Gastrocnemius medialis (tissue), 4 donors: ENCODE data around the gene RBBP8NL. TPM values are rescaled to one million over a fixed set of nuclear protein-coding genes. Genes with fewer than 3 reads are reported as not detected.
A peak's percentile ranks its signal among the peaks of the same experiment; 100 is the strongest.

Experiments used
- ATAC-seq, 2 donors: fragments of 150-250 bp; one replicate each; pipeline ENCODE4 v1.9.1; 2016
- DNase-seq, 2 donors: peaks; one replicate each; pipeline ENCODE4 v3.0.0-alpha.2; 2019
- H3K27ac ChIP-seq, 4 donors: fragments of 200-600 bp; sonication (generic); 1 replicate in 1 of 4; 2 replicates in 3 of 4; pipeline ENCODE4 v1.5.1; 2016 to 2018; ENCODE audit warnings: mild to moderate bottlenecking in 2 of 4, moderate library complexity in 1 of 4
- H3K27me3 ChIP-seq, 3 donors: fragments of 200-600 bp; sonication (generic) in 2 of 3; 1 replicate in 1 of 3; 2 replicates in 2 of 3; pipeline versions ENCODE4 v1.5.1 to v1.6.0; 2016 to 2019; ENCODE audit warnings: mild to moderate bottlenecking in 1 of 3, moderate library complexity in 1 of 3
- H3K36me3 ChIP-seq, 2 donors: fragments of 200-600 bp; sonication (generic) in 1 of 2; one replicate each; pipeline ENCODE4 v1.5.1; 2017 to 2018
- H3K4me1 ChIP-seq, 2 donors: fragments of 200-600 bp; sonication (generic) in 1 of 2; one replicate each; pipeline ENCODE4 v1.5.1; 2016 to 2017; ENCODE audit warnings: mild to moderate bottlenecking in 2 of 2
- H3K4me3 ChIP-seq, 4 donors: fragments of 200-600 bp; sonication (generic) in 3 of 4; 1 replicate in 1 of 4; 2 replicates in 3 of 4; pipeline ENCODE4 v1.5.1; 2016 to 2019; ENCODE audit warnings: mild to moderate bottlenecking in 2 of 4
- H3K9me3 ChIP-seq, 3 donors: fragments of 200-600 bp; sonication (generic) in 2 of 3; 1 replicate in 1 of 3; 2 replicates in 2 of 3; pipeline ENCODE4 v1.5.1; 2016 to 2019
- CTCF ChIP-seq, 5 experiments: fragments of 450-650 bp in 3 of 5; fragments of 200-600 bp in 2 of 5; sonication (generic) in 2 of 5; IDR thresholded peaks in 4 of 5; conservative IDR thresholded peaks in 1 of 5; 1 replicate in 4 of 5; 2 replicates in 1 of 5; pipeline ENCODE4 v1.5.1; 2016 to 2019; ENCODE audit warnings: antibody characterized with exemption in 5 of 5, mild to moderate bottlenecking in 3 of 5, moderate library complexity in 3 of 5
- POLR2A ChIP-seq, 2 donors: fragments of 450-650 bp; IDR thresholded peaks; one replicate each; pipeline ENCODE4 v1.6.1; 2017; ENCODE audit warnings: antibody characterized with exemption in 2 of 2, mild to moderate bottlenecking in 2 of 2, moderate library complexity in 2 of 2
- in situ Hi-C, 4 donors: fragments of 200-750 bp; cut with MboI; loops; one replicate each; pipeline versions ENCODE4 v1.15.0 to v1.8.0; 2017; ENCODE audit warnings: low sequenced_read_pairs in 4 of 4
- intact Hi-C: fragments of 100-400 bp; cut with DNase I; formaldehyde crosslinking; loops from one replicate; pipeline ENCODE4 v1.15.1; 2023; ENCODE audit warnings: low total_unique reads
- total RNA-seq, 4 donors: library from RNA; depleted of rRNA; stranded (reverse); fragments of >200 nt; gene quantifications; one replicate each; pipeline versions ENCODE4 v1.1.0 to v1.2.3, GENCODE V29; 2016

RBBP8NL gene
- total RNA-seq, 4 donors from 2014 or later: not detected

GRCh38 chr20:62363920-62364851, 63.2 kb downstream of the RBBP8NL start:
- DNase-seq: peak in 1 of 2 donors; percentile 28
- in situ Hi-C loops: no loop called here
- no peaks in the 10 kb centered on the region for H3K27me3 ChIP-seq
- H3K4me3 ChIP-seq: peak overlapping the region in 3 of 4 donors; percentile 31 to 63 (median 56)
- H3K36me3 ChIP-seq: no peaks in the 10 kb centered on the region
- ATAC-seq: peak in 1 of 2 donors; percentile 9
- intact Hi-C loops: no loop called here
- H3K9me3 ChIP-seq: no peaks in the 10 kb centered on the region
- peak overlapping the region; percentile 87 to 90 (median 90) for H3K27ac ChIP-seq
- TF ChIP-seq POLR2A (IDR thresholded peaks at IDR 0.05): no peak
- no peak for TF ChIP-seq CTCF (IDR thresholded peaks at IDR 0.05 in 4 of 5, conservative IDR thresholded peaks at IDR 0.05 in 1 of 5)
- H3K4me1 ChIP-seq: peaks cover 49 to 60% of the 10 kb centered on the region in 2 donors

- Histone ChIP-seq H3K9me3 (no peaks in the 10 kb centered on the region), H3K36me3 (no peaks in the 10 kb centered on the region), H3K4me3 (peak overlapping the region in 1 of 4 donors; percentile 63), H3K27ac (peak overlapping the region; percentile 87 to 90 (median 90)), H3K4me1 (peaks cover 50 to 60% of the 10 kb centered on the region in 2 donors), H3K27me3 (no peaks in the 10 kb centered on the region)
- intact Hi-C loops (no loop called here), in situ Hi-C loops (no loop called here)
- no peak for ATAC-seq
- DNase-seq: peak in 1 of 2 donors; percentile 11
- TF ChIP-seq CTCF (IDR thresholded peaks at IDR 0.05 in 4 of 5, conservative IDR thresholded peaks at IDR 0.05 in 1 of 5): peak in 1 of 5 experiments; percentile 8
- no peak for TF ChIP-seq POLR2A (IDR thresholded peaks at IDR 0.05)
Observed at GRCh38 chr20:62362991-62363919, 64.1 kb downstream of the RBBP8NL start.

GRCh38 chr20:62362590-62362940, 64.8 kb downstream of the RBBP8NL start:
- intact Hi-C loops: no loop called here
- TF ChIP-seq CTCF (IDR thresholded peaks at IDR 0.05 in 4 of 5, conservative IDR thresholded peaks at IDR 0.05 in 1 of 5) (no peak), POLR2A (IDR thresholded peaks at IDR 0.05) (no peak)
- no peaks in the 10 kb centered on the region for H3K9me3 ChIP-seq
- H3K27me3 ChIP-seq: no peaks in the 10 kb centered on the region
- H3K4me3 ChIP-seq: no peak overlapping the region
- H3K27ac ChIP-seq: peak overlapping the region in 3 of 4 donors; percentile 89 to 90 (median 90)
- in situ Hi-C loops: no loop called here
- DNase-seq: no peak
- no peak for ATAC-seq
- H3K36me3 ChIP-seq: no peaks in the 10 kb centered on the region
- peaks cover 50 to 60% of the 10 kb centered on the region in 2 donors for H3K4me1 ChIP-seq

- H3K27me3 ChIP-seq: no peaks in the 10 kb centered on the region
- peak overlapping the region; percentile 43 to 90 (median 90) for H3K27ac ChIP-seq
- H3K9me3 ChIP-seq: no peaks in the 10 kb centered on the region
- no peak for TF ChIP-seq CTCF (IDR thresholded peaks at IDR 0.05 in 4 of 5, conservative IDR thresholded peaks at IDR 0.05 in 1 of 5)
- TF ChIP-seq POLR2A (IDR thresholded peaks at IDR 0.05): no peak
- H3K36me3 ChIP-seq: no peaks in the 10 kb centered on the region
- H3K4me1 ChIP-seq: peaks cover 55 to 63% of the 10 kb centered on the region in 2 donors
- intact Hi-C loops (no loop called here), in situ Hi-C loops (no loop called here)
- H3K4me3 ChIP-seq: no peak overlapping the region
- ATAC-seq (no peak), DNase-seq (no peak)
Observed at GRCh38 chr20:62361799-62362589, 65.3 kb downstream of the RBBP8NL start.
